HG03571 (cell line): ENCODE measurements around the gene PCGF3.
"Not testable (repeated sequence)": the region's sequence is repeated elsewhere in the genome, so short reads cannot be mapped to it uniquely, and the experiment has no call there.

Experiments
- ATAC-seq: cut with Tn5 transposase; IDR thresholded peaks from one replicate; pipeline ENCODE4 v1.9.1; 2021; ENCODE audit not compliant: unreplicated experiment

Gene PCGF3

GRCh38 chr4:682490-683172 is 23.0 kb upstream of the PCGF3 start:
- ATAC-seq = no peak

DNA sequence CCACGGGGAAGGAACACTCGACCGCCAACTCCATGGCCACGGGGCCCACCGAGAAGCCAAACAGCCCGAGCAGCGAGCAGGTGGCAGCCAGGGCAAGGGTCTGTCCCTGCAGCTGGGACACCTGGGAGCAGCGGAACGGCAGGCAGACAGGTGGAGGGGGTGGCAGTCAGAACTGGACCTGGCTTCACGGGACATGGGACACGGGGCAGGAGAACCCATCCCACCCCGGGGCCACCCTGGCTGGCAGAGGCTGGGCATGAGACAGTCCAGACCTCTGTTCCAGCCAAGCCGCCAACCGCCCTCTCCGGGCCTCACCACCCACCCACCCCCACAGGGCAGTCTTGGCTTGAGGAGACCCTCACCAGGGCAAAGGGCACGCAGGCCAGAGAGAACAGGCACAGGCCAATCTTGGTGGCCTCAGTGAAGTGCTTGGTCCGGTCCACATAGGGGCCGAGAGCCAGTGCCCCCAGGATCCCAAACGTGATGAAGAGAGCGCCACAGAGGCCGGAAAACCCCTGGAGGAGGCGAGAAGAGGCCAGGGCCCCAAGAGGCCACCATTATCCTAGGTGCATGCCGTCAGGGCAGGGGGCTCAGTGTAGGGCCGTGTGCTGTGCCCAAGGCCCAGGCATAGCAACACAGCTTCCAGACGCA is 22.3 kb upstream of the PCGF3 start:
- ATAC-seq = no peak

- ATAC-seq = no peak
Measured at GRCh38 chr4:683982-684622, 21.5 kb upstream of the PCGF3 start.

GRCh38 chr4:684623-685327 is 20.9 kb upstream of the PCGF3 start:
- no peak for ATAC-seq

DNA sequence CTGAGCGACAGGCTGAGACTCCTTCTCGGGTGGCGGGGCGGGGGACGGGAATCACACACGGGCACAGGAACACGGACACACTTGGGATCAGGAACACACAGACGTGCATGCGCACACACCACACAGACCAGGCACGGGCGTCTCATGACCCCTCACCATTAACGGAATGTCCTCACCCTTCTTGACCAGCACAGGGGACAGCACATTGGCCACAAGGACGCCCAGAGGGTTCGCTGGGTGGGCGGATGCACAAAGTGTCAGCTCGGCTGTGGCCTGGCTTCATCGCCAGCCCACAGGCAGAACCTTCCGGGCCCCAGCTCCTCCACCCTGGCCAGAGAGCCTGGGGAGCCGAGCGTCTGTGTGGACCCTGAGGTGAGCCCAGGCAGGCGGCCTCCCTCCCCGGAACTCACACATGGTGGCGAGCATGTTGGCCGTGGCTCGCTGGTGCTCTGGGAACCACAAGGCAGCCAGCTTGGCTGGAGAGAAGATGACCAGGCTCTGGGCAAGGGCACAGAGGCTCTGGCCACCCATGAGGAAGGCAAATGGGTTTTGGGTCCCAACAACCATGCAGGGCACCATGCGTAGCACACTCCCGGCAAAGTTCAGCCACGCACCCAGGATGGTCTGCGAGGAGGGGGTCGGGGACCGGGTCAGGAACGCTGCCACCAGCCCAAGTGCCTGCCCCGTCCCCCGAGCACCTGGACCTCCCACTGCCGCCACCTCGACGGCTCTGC is 19.8 kb upstream of the PCGF3 start:
- ATAC-seq = no peak

DNA sequence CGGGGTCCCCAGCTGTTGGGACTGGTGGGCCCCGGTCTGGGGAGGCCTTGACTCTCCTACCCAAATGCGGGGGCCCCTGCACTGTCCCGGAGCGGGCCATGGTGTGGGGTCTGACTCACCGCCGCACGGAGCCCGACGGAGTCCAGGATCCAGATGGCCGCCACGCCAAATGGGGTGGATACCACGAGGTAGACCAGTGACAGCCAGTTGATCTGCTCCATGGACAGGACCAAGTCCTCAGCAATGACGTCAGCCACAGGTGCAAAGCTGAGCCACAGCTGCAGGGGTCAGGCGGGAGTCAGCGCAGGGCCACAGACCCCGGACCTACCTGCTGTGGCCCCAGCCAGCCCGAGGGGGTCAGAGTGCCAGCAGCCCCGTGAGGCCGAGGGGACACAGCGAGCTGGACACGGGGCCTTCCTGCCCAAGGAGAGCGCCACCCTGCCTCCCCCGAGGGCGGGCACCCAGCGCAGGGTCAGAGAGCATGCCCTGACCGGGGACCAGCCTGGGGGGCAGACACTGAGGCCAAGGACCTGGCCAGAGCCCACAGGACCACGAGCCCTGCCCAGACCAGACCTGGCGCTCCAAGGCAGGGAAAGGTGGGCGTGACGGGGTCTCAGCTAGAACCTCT is 19.1 kb upstream of the PCGF3 start:
- ATAC-seq = no peak

GRCh38 chr4:687048-687970 is 18.3 kb upstream of the PCGF3 start:
- no peak for ATAC-seq

DNA sequence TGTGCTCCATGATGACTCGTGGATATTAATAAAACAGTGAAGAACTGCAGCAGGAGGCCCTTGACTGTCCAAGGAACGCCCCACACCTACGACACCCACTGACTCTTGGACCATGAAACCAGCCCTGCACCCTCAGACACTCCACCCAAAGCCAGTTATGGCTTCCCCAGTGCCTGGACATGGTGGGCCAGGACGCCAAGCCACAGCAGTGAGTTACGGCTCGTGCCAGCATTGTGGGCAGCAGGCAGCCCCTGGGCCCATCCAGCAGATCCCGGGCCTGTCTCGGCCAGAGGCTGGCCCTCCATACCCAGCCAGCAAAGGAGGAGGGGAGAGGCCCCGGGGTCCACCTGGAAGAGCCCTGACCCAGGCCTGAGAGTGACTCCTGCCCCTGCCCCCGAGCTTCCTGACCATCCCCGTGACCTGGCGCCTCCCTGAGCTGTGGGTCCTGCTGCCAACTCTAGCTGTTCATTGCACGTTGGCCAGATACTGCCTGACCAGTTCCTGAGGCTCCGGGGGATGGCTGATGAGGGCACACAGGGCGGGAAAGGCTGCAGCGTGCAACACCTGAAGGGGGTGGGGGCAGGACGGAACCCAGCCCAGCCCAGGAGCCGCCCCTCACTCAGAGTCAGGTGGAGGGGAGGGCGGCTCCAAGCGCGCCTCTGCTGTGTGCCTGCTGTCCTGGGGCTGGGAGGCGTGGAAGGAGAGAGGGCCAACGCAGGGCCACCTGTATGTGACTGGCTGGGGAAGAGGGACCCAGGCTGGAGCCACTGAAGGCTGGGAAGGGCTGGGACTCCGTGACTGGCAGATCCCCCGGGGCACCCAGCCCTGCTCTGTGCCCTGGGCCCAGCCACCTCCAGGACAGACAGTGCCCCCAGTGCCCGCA is 17.4 kb upstream of the PCGF3 start:
- no peak for ATAC-seq

- ATAC-seq = no peak
Measured at GRCh38 chr4:688854-689681, 16.6 kb upstream of the PCGF3 start, which contains the start of gene SLC49A3. TSS of gene SLC49A3 (minus strand) at chr4:689151. CDS start at chr4:689127, 24 bp downstream.

DNA sequence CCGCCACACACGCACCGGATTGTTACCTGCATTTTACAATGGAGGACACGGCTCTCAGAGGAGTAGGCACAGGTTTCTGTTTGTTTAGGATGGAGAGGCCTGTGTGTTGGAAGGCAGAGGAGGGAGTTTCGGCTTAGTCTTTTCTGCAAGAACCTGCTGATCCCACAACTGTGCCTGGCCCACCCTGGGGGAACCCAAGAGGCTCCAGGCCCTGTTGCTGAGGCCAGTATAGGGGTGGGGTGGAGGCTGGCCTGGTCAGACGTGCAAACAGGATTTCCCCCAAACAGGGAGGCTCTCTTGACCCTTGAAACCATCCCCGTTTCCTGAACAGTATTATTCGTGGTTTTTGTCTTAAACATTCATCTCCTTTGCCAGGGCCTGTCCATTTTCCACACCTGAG is 15.9 kb upstream of the PCGF3 start:
- ATAC-seq = no peak

- no peak for ATAC-seq
Measured at GRCh38 chr4:692771-693554, 12.7 kb upstream of the PCGF3 start.

- not testable (repeated sequence) for ATAC-seq
Measured at GRCh38 chr4:694341-694940, 11.2 kb upstream of the PCGF3 start.

GRCh38 chr4:699816-700580 is 5.6 kb upstream of the PCGF3 start:
- ATAC-seq = peak; percentile 9

DNA sequence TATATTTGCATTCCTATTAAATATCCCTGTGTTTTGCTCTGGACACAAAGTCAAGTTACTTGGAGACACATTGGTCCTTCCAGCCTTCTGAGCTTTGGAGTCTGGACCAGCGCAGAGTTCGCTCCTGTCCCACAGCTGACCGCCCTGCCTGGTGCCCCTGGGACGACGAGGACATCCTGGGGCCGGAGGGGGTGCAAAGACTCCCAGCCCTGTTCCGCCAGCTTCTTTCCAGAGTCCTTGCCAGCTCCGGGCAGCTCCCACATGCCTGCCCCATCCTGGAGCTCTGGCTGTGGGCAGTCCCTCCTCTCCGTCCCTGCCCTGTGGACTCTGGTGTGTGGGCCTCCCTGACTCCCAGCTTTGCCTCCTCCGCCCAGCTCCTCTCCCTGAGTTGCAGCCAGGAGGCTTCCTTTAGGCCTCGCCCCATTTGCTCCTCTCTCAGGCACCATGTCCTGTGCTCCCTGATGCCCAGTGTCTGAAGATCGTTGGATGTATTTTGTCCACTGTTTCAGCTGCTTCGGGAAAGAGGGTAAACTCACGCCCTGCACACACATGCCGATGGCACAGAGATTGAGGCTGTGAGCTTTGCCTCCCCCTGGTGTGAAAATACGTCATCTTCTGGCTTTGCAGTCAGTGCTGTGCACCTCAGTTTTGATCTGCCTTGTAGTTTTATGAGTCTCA is 4.9 kb upstream of the PCGF3 start:
- no peak for ATAC-seq

- ATAC-seq = no peak
Measured at GRCh38 chr4:702618-703048, 3.0 kb upstream of the PCGF3 start.
